Mesothelial cell of epicardium (in vitro differentiated cells): ENCODE data around the gene STEAP4. TPM values are rescaled to one million over a fixed set of nuclear protein-coding genes. Genes with fewer than 3 reads are reported as not detected.

ENCODE experiments used
- DNase-seq, 2 experiments: peaks; one replicate each; pipeline ENCODE4 v3.0.0; 2021; ENCODE audit warnings: low spot score in 2 of 2; ENCODE audit not compliant: unreplicated experiment in 2 of 2
- H3K27ac Mint-ChIP-seq: 2 replicates; pipeline ENCODE4 v1.8.0; 2021; ENCODE audit warnings: mixed read lengths
- H3K27me3 Mint-ChIP-seq: 2 replicates; pipeline ENCODE4 v1.8.0; 2021; ENCODE audit warnings: low read depth, mixed read lengths
- H3K36me3 Mint-ChIP-seq: 2 replicates; pipeline ENCODE4 v1.8.0; 2021; ENCODE audit warnings: mixed read lengths
- H3K4me1 Mint-ChIP-seq: 2 replicates; pipeline ENCODE4 v1.8.0; 2021; ENCODE audit warnings: mixed read lengths
- H3K4me3 Mint-ChIP-seq: 2 replicates; pipeline ENCODE4 v1.8.0; 2021; ENCODE audit warnings: mild to moderate bottlenecking, moderate library complexity, mixed read lengths
- H3K9me3 Mint-ChIP-seq: 2 replicates; pipeline ENCODE4 v1.8.0; 2021; ENCODE audit warnings: mixed read lengths
- CTCF ChIP-seq: fragments of 200-600 bp; sonication (generic); IDR thresholded peaks from one replicate; pipeline ENCODE4 v1.5.0; 2021; ENCODE audit warnings: antibody characterized with exemption; ENCODE audit not compliant: unreplicated experiment
- total RNA-seq: library from RNA; stranded (reverse); gene quantifications from 3 replicates; pipeline ENCODE4 v1.2.1, GENCODE V29; 2021

The STEAP4 gene
- total RNA-seq, 1 donor from 2014 or later, result 0.18 TPM

- H3K27me3 Mint-ChIP-seq, result no peaks in the 10 kb centered on the region
- H3K27ac Mint-ChIP-seq, result no peak overlapping the region
- peaks cover 8% of the 10 kb centered on the region for H3K9me3 Mint-ChIP-seq
- TF ChIP-seq CTCF, result no peak
- no peak overlapping the region for H3K4me3 Mint-ChIP-seq
- peaks cover 3% of the 10 kb centered on the region for H3K36me3 Mint-ChIP-seq
- H3K4me1 Mint-ChIP-seq, result peaks cover 3% of the 10 kb centered on the region
- DNase-seq, result no peak
Observed at GRCh38 chr7:88229302-88229995, 77.2 kb downstream of the STEAP4 start.

GRCh38 chr7:88226886-88227516 is 79.7 kb downstream of the STEAP4 start:
- peaks cover 3% of the 10 kb centered on the region for H3K36me3 Mint-ChIP-seq
- H3K9me3 Mint-ChIP-seq, result peaks cover 8% of the 10 kb centered on the region
- no peak for DNase-seq
- H3K27ac Mint-ChIP-seq, result no peak overlapping the region
- H3K4me3 Mint-ChIP-seq, result no peak overlapping the region
- H3K4me1 Mint-ChIP-seq, result peaks cover 3% of the 10 kb centered on the region
- no peaks in the 10 kb centered on the region for H3K27me3 Mint-ChIP-seq
- no peak for TF ChIP-seq CTCF

- peaks cover 3% of the 10 kb centered on the region for H3K4me1 Mint-ChIP-seq
- DNase-seq, result no peak
- H3K27me3 Mint-ChIP-seq, result no peaks in the 10 kb centered on the region
- no peak overlapping the region for H3K27ac Mint-ChIP-seq
- H3K4me3 Mint-ChIP-seq, result no peak overlapping the region
- TF ChIP-seq CTCF, result no peak
- peaks cover 3% of the 10 kb centered on the region for H3K36me3 Mint-ChIP-seq
- H3K9me3 Mint-ChIP-seq, result peaks cover 8% of the 10 kb centered on the region
Observed at GRCh38 chr7:88226201-88226600, 80.5 kb downstream of the STEAP4 start.

GRCh38 chr7:88224601-88225275 is 82.0 kb downstream of the STEAP4 start:
- Mint-ChIP-seq H3K4me1 (peaks cover 8% of the 10 kb centered on the region), H3K27ac (no peak overlapping the region), H3K36me3 (peaks cover 3% of the 10 kb centered on the region), H3K9me3 (peaks cover 8% of the 10 kb centered on the region), H3K4me3 (no peak overlapping the region), H3K27me3 (no peaks in the 10 kb centered on the region)
- TF ChIP-seq CTCF, result no peak
- no peak for DNase-seq

- Mint-ChIP-seq H3K27me3 (no peaks in the 10 kb centered on the region), H3K4me1 (peaks cover 19% of the 10 kb centered on the region), H3K9me3 (peaks cover 1% of the 10 kb centered on the region), H3K27ac (no peak overlapping the region), H3K36me3 (no peaks in the 10 kb centered on the region), H3K4me3 (no peak overlapping the region)
- no peak for DNase-seq
- TF ChIP-seq CTCF, result no peak
Observed at GRCh38 chr7:88223265-88223664, 83.4 kb downstream of the STEAP4 start.

Other genes starting within 250 kb of the STEAP4 start
- gene SRI, start 86.9 kb downstream of the STEAP4 start, total RNA-seq, result 82.6 to 84.8 TPM (median 83.5 TPM) in 3 replicates